HG02885 (cell line): ENCODE data around the gene EPSTI1.
A peak's percentile ranks its signal among the peaks of the same experiment; 100 is the strongest.

Experiments used
- ATAC-seq: cut with Tn5 transposase; IDR thresholded peaks from one replicate; pipeline ENCODE4 v1.9.1; 2021; ENCODE audit warnings: mild to moderate bottlenecking; ENCODE audit not compliant: unreplicated experiment, poor library complexity

The EPSTI1 gene

GRCh38 chr13:42906257-42906656, 85.8 kb downstream of the EPSTI1 start:
- no peak for ATAC-seq

GRCh38 chr13:42905579-42905978, 86.5 kb downstream of the EPSTI1 start:
- ATAC-seq: no peak

- ATAC-seq: peak; percentile 87
These were observed 92.8 kb downstream of the EPSTI1 start for GRCh38 chr13:42899266-42899665.

GRCh38 chr13:42895776-42896175, 96.3 kb downstream of the EPSTI1 start:
- no peak for ATAC-seq

- ATAC-seq: no peak
These were observed 97.2 kb downstream of the EPSTI1 start for GRCh38 chr13:42894765-42895243.

GRCh38 chr13:42893214-42893671, 98.8 kb downstream of the EPSTI1 start:
- no peak for ATAC-seq

- no peak for ATAC-seq
These were observed 99.3 kb downstream of the EPSTI1 start for GRCh38 chr13:42892760-42893159.

- no peak for ATAC-seq
These were observed 100.5 kb downstream of the EPSTI1 start for GRCh38 chr13:42891591-42891990.

- no peak for ATAC-seq
These were observed 106.7 kb downstream of the EPSTI1 start for GRCh38 chr13:42885325-42885724.

GRCh38 chr13:42883771-42884467, 108.1 kb downstream of the EPSTI1 start:
- no peak for ATAC-seq

GRCh38 chr13:42883142-42883541, 108.9 kb downstream of the EPSTI1 start:
- no peak for ATAC-seq

- no peak for ATAC-seq
These were observed 111.9 kb downstream of the EPSTI1 start for GRCh38 chr13:42880056-42880605.

GRCh38 chr13:42878721-42879120, 113.3 kb downstream of the EPSTI1 start:
- no peak for ATAC-seq

GRCh38 chr13:42876887-42877545, 115.0 kb downstream of the EPSTI1 start:
- no peak for ATAC-seq

- peak; percentile 97 for ATAC-seq
These were observed 115.7 kb downstream of the EPSTI1 start for GRCh38 chr13:42876270-42876714.

GRCh38 chr13:42875475-42876269, 116.4 kb downstream of the EPSTI1 start:
- peak; percentile 35 for ATAC-seq

GRCh38 chr13:42874221-42874620, 117.8 kb downstream of the EPSTI1 start:
- ATAC-seq: no peak

GRCh38 chr13:42873081-42873480, 119.0 kb downstream of the EPSTI1 start:
- ATAC-seq: no peak

- ATAC-seq: no peak
These were observed 124.8 kb downstream of the EPSTI1 start for GRCh38 chr13:42867232-42867631.

GRCh38 chr13:42865768-42866102, 126.3 kb downstream of the EPSTI1 start:
- ATAC-seq: no peak
